H9 (cell line): Measurements from ENCODE around the gene ARHGEF38. TPM values are rescaled to one million over a fixed set of nuclear protein-coding genes. Genes with fewer than 3 reads are reported as not detected.

ENCODE experiments used
- DNase-seq: peaks from one replicate; pipeline ENCODE4 v3.0.0-alpha.2; 2017
- H2AFZ ChIP-seq: one replicate; pipeline ENCODE4 v1.6.1; 2013; ENCODE audit warnings: mild to moderate bottlenecking, low read length, control low read depth, moderate library complexity
- H2AK5ac ChIP-seq: 2 replicates; pipeline ENCODE4 v1.6.1; 2013; ENCODE audit warnings: low read length, control low read depth, mixed read lengths; ENCODE audit not compliant: insufficient read length
- H2BK120ac ChIP-seq: one replicate; pipeline ENCODE4 v1.6.1; 2013; ENCODE audit warnings: low read depth, mild to moderate bottlenecking, low read length, control low read depth, inconsistent platforms; ENCODE audit not compliant: poor library complexity, severe bottlenecking
- H2BK12ac ChIP-seq: 2 replicates; pipeline ENCODE4 v1.6.1; 2013; ENCODE audit warnings: low read length, control low read depth, mixed read lengths, low read depth; ENCODE audit not compliant: insufficient read length
- H2BK15ac ChIP-seq: 2 replicates; pipeline ENCODE4 v1.6.1; 2013; ENCODE audit warnings: low read depth, low read length, control low read depth
- H2BK20ac ChIP-seq: one replicate; pipeline ENCODE4 v1.6.1; 2013; ENCODE audit warnings: low read depth, mild to moderate bottlenecking, low read length, control low read depth, inconsistent platforms; ENCODE audit not compliant: poor library complexity, severe bottlenecking
- H2BK5ac ChIP-seq: 2 replicates; pipeline ENCODE4 v1.6.1; 2013; ENCODE audit warnings: low read length, control low read depth, mixed read lengths; ENCODE audit not compliant: insufficient read length
- H3K14ac ChIP-seq: 2 replicates; pipeline ENCODE4 v1.6.1; 2013; ENCODE audit warnings: low read length, control low read depth; ENCODE audit not compliant: insufficient read depth
- H3K18ac ChIP-seq: 2 replicates; pipeline ENCODE4 v1.6.1; 2013; ENCODE audit warnings: low read depth, mild to moderate bottlenecking, mixed read lengths, low read length, control low read depth; ENCODE audit not compliant: insufficient read length
- H3K23ac ChIP-seq: 2 replicates; pipeline ENCODE4 v1.6.1; 2013; ENCODE audit warnings: low read length, control low read depth, mixed read lengths, low read depth; ENCODE audit not compliant: insufficient read length
- H3K23me2 ChIP-seq: 2 replicates; pipeline ENCODE4 v1.6.1; 2013; ENCODE audit warnings: low read depth, mild to moderate bottlenecking, mixed read lengths, low read length, control low read depth; ENCODE audit not compliant: insufficient read length, poor library complexity, severe bottlenecking
- H3K27ac ChIP-seq: 2 replicates; pipeline ENCODE4 v1.5.1; 2013; ENCODE audit warnings: low read length, control low read depth, mixed read lengths, low read depth; ENCODE audit not compliant: insufficient read length
- H3K27me3 ChIP-seq: 2 replicates; pipeline ENCODE4 v1.6.1; 2013; ENCODE audit warnings: low read length, control low read depth, inconsistent platforms; ENCODE audit not compliant: insufficient read depth
- H3K4ac ChIP-seq: 2 replicates; pipeline ENCODE4 v1.6.1; 2013; ENCODE audit warnings: low read depth, mild to moderate bottlenecking, control low read depth, inconsistent platforms, low read length, moderate library complexity
- H3K4me1 ChIP-seq: 2 replicates; pipeline ENCODE4 v1.6.1; 2013; ENCODE audit warnings: low read length, control low read depth, inconsistent platforms; ENCODE audit not compliant: insufficient read depth
- H3K4me2 ChIP-seq: 2 replicates; pipeline ENCODE4 v1.6.1; 2013; ENCODE audit warnings: low read length, control low read depth, mixed read lengths; ENCODE audit not compliant: insufficient read length, insufficient read depth
- H3K56ac ChIP-seq: 2 replicates; pipeline ENCODE4 v1.6.1; 2013; ENCODE audit warnings: low read depth, mild to moderate bottlenecking, mixed read lengths, low read length, control low read depth; ENCODE audit not compliant: insufficient read length
- H3K79me1 ChIP-seq: 2 replicates; pipeline ENCODE4 v1.6.1; 2013; ENCODE audit warnings: low read depth, mild to moderate bottlenecking, moderate library complexity, low read length, control low read depth, inconsistent platforms; ENCODE audit not compliant: insufficient read depth, poor library complexity, severe bottlenecking
- H3K79me2 ChIP-seq: 2 replicates; pipeline ENCODE4 v1.6.1; 2013; ENCODE audit warnings: low read length, control low read depth, inconsistent platforms; ENCODE audit not compliant: insufficient read depth
- H3K9ac ChIP-seq: 2 replicates; pipeline ENCODE4 v1.6.1; 2013; ENCODE audit warnings: low read length, control low read depth, mixed read lengths; ENCODE audit not compliant: insufficient read length; ENCODE audit errors: extremely low read depth
- H3K9me3 ChIP-seq: one replicate; pipeline ENCODE4 v1.6.1; 2013; ENCODE audit warnings: low read depth, low read length, inconsistent platforms; ENCODE audit not compliant: control insufficient read depth
- H3T11ph ChIP-seq: one replicate; pipeline ENCODE4 v1.6.1; 2013; ENCODE audit warnings: mild to moderate bottlenecking, low read length, control low read depth, inconsistent platforms
- H4K20me1 ChIP-seq: one replicate; pipeline ENCODE4 v1.6.1; 2013; ENCODE audit not compliant: control insufficient read depth, insufficient read length, insufficient read depth
- H4K5ac ChIP-seq: 2 replicates; pipeline ENCODE4 v1.6.1; 2013; ENCODE audit warnings: low read depth, mild to moderate bottlenecking, mixed read lengths, low read length, control low read depth; ENCODE audit not compliant: insufficient read length
- H4K8ac ChIP-seq: replicated peaks from 2 replicates; pipeline ENCODE4 v1.6.1; 2013; ENCODE audit warnings: low read length, control low read depth, mixed read lengths, low read depth; ENCODE audit not compliant: insufficient read length
- H4K91ac ChIP-seq: 2 replicates; pipeline ENCODE4 v1.6.1; 2013; ENCODE audit warnings: low read depth, mild to moderate bottlenecking, moderate library complexity, mixed read lengths, low read length, control low read depth; ENCODE audit not compliant: insufficient read length
- H3K27ac Mint-ChIP-seq, 3 experiments: 2 replicates in 2 of 3; 3 replicates in 1 of 3; pipeline ENCODE4 v1.8.0; 2020 to 2021; ENCODE audit warnings: mixed read lengths in 3 of 3, mild to moderate bottlenecking in 1 of 3, moderate library complexity in 1 of 3
- H3K27me3 Mint-ChIP-seq: 2 replicates; pipeline ENCODE4 v1.8.0; 2021; ENCODE audit warnings: low read depth, mild to moderate bottlenecking, moderate library complexity, mixed read lengths
- H3K36me3 Mint-ChIP-seq, 3 experiments: 2 replicates in 2 of 3; 3 replicates in 1 of 3; pipeline ENCODE4 v1.8.0; 2020 to 2021; ENCODE audit warnings: low read depth in 3 of 3, mixed read lengths in 3 of 3; ENCODE audit not compliant: insufficient read depth in 1 of 3
- H3K4me1 Mint-ChIP-seq, 2 experiments: 2 replicates each; pipeline ENCODE4 v1.8.0; 2020; ENCODE audit warnings: mixed read lengths in 2 of 2
- H3K4me3 Mint-ChIP-seq, 2 experiments: 2 replicates in 1 of 2; 3 replicates in 1 of 2; pipeline ENCODE4 v1.8.0; 2020 to 2021; ENCODE audit warnings: mild to moderate bottlenecking in 2 of 2, mixed read lengths in 2 of 2, moderate library complexity in 1 of 2
- H3K9me3 Mint-ChIP-seq, 2 experiments: 2 replicates in 1 of 2; 3 replicates in 1 of 2; pipeline ENCODE4 v1.8.0; 2020; ENCODE audit warnings: mild to moderate bottlenecking in 2 of 2, mixed read lengths in 2 of 2, moderate library complexity in 1 of 2
- whole genome bisulfite sequencing: extraction: QIAGEN DNeasy Blood & Tissue Kit; methylation state at CpG from one replicate; pipeline ENCODE4 v1.1.7; 2013; ENCODE audit warnings: missing lambda C conversion rate, low lambda C conversion rate, mixed read lengths; ENCODE audit not compliant: insufficient read length; ENCODE audit errors: extremely low coverage; 5-methylcytosine and 5-hydroxymethylcytosine counted together
- total RNA-seq: library from RNA; stranded (reverse); gene quantifications from 2 replicates; pipeline ENCODE4 v1.2.1, GENCODE V29; 2021
- TF ChIP-seq, protein P1 (sequence below): fragments of 200-600 bp; sonication (generic); conservative IDR thresholded peaks from 3 replicates; pipeline ENCODE4 v1.8.0; 2021; ENCODE audit warnings: antibody characterized with exemption, mild to moderate bottlenecking

Gene ARHGEF38
- total RNA-seq, 1 experiment from 2014 or later: not detected

GRCh38 chr4:105563352-105563751 lies 10.9 kb downstream of the ARHGEF38 start:
- H4K20me1 ChIP-seq: no peaks in the 10 kb centered on the region
- no peak overlapping the region for H3K56ac ChIP-seq
- no peak overlapping the region for H3K4ac ChIP-seq
- no peaks in the 10 kb centered on the region for H3K79me1 ChIP-seq
- no peak overlapping the region for H3K23ac ChIP-seq
- Mint-ChIP-seq H3K27ac (no peak overlapping the region), H3K9me3 (no peaks in the 10 kb centered on the region), H3K4me1 (peaks cover 0 to 5% of the 10 kb centered on the region in 2 experiments; a peak in 1 of 4 replicates), H3K4me3 (no peak overlapping the region), H3K27me3 (peaks cover 86% of the 10 kb centered on the region), H3K36me3 (no peaks in the 10 kb centered on the region)
- no peak overlapping the region for H2BK15ac ChIP-seq
- H3K4me1 ChIP-seq: no peaks in the 10 kb centered on the region
- no peak overlapping the region for H2AFZ ChIP-seq
- no peak overlapping the region for H2BK120ac ChIP-seq
- no peak overlapping the region for H3K18ac ChIP-seq
- H4K8ac ChIP-seq: no peak overlapping the region
- peaks cover 9% of the 10 kb centered on the region for H3K27me3 ChIP-seq
- H4K5ac ChIP-seq: no peak overlapping the region
- no peak overlapping the region for H3K4me2 ChIP-seq
- no peak overlapping the region for H3T11ph ChIP-seq
- H3K27ac ChIP-seq: no peak overlapping the region
- WGBS: no CpG with 5 or more reads among the region's 1 CpG
- H2BK12ac ChIP-seq: no peak overlapping the region
- H3K14ac ChIP-seq: no peak overlapping the region
- TF ChIP-seq, protein P1, sequence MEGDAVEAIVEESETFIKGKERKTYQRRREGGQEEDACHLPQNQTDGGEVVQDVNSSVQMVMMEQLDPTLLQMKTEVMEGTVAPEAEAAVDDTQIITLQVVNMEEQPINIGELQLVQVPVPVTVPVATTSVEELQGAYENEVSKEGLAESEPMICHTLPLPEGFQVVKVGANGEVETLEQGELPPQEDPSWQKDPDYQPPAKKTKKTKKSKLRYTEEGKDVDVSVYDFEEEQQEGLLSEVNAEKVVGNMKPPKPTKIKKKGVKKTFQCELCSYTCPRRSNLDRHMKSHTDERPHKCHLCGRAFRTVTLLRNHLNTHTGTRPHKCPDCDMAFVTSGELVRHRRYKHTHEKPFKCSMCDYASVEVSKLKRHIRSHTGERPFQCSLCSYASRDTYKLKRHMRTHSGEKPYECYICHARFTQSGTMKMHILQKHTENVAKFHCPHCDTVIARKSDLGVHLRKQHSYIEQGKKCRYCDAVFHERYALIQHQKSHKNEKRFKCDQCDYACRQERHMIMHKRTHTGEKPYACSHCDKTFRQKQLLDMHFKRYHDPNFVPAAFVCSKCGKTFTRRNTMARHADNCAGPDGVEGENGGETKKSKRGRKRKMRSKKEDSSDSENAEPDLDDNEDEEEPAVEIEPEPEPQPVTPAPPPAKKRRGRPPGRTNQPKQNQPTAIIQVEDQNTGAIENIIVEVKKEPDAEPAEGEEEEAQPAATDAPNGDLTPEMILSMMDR: no peak
- no peaks in the 10 kb centered on the region for H3K23me2 ChIP-seq
- H3K79me2 ChIP-seq: no peaks in the 10 kb centered on the region
- H2BK20ac ChIP-seq: no peak overlapping the region
- H4K91ac ChIP-seq: no peak overlapping the region
- H3K9ac ChIP-seq: no peak overlapping the region
- no peak overlapping the region for H2AK5ac ChIP-seq
- no peaks in the 10 kb centered on the region for H3K9me3 ChIP-seq
- DNase-seq: no peak
- H2BK5ac ChIP-seq: no peak overlapping the region
